T-helper 2 cell (primary cell): ENCODE results near the gene NAXE.
"Not testable (repeated sequence)": the region's sequence is repeated elsewhere in the genome, so short reads cannot be mapped to it uniquely, and the experiment has no call there.

Experiments used
- DNase-seq, 5 experiments: peaks; one replicate each; pipeline versions ENCODE4 v3.0.0 to v3.0.0-alpha.2; 2012 to 2022

NAXE gene

DNA sequence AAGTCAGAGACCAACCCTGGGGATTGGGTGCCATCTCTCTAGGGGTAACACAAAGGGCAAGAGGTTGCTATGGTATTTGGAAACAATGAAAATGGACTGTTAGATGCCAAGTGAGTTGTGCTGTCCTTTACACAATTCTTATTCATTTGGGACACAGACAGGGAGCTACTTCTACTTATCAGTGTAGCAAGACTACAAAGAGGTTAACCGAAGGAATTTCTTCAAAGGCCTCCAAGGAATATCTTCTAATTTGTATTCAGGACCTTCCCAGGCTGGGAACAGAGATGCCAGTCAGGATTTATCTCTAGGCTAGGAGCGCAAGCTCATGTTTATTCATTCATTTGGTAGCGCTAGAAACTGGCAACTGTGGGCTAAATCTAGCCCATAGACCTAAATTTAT, 2.6 kb downstream of the NAXE start:
- no peak for DNase-seq

DNA sequence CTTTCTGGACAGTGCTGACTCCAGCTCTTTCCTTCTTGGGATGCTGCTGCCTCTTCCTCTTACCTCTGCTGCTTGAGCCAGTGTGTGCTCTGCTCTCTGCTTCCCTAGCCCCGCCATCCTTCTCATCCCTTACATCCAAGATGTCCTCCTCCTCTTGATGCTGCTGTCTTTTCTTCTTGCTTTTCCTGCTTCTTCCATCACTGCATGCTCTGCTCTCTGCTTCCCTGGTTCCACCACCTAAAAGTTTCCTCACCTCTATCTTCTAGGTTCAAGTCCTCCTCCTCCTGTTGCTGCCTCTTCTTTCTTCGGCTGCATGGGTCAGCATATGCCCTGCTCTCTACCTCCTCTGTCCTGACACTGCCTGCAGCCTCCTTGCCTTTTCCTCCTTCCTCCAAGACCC, 3.4 kb downstream of the NAXE start:
- no peak for DNase-seq

DNA sequence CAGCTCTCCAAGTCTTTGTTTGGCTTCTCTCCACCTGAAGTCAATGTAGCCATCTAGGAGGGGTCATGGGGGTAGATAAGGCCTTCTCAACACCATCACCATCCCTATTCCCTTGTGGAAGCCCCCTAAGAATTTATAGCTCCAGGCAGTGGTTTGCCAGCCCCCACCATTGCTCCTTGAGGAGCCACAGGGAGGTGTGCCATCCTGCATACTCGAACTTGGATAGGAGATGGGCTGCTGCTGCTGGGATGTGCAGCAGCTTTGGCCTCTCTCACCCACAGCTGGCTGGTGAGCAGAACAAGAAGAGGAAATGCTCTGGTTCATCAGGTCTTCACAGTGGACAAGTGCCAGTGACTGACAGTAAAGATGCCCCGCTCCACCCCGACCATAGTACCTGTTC, 4.8 kb downstream of the NAXE start:
- no peak for DNase-seq

DNA sequence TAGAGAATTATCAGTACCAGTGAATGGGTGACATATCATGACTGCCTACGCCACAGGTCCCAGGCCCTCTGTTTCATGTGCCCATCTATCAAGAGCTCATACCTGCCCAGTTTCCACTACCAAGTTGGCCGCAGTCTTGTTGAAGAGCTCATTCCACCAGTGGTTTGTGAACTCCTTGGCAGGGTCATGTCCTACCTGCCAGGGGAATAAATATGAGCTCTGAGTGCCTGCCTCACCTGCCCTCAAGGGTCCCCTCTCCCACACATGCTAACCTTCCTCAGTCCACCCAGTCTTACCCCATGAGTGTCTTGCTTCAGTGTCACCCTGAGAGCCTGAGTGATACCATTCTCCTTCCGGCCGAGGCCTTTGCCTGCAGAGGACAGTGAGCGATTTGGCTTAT, 6.5 kb downstream of the NAXE start:
- DNase-seq: no peak

DNA sequence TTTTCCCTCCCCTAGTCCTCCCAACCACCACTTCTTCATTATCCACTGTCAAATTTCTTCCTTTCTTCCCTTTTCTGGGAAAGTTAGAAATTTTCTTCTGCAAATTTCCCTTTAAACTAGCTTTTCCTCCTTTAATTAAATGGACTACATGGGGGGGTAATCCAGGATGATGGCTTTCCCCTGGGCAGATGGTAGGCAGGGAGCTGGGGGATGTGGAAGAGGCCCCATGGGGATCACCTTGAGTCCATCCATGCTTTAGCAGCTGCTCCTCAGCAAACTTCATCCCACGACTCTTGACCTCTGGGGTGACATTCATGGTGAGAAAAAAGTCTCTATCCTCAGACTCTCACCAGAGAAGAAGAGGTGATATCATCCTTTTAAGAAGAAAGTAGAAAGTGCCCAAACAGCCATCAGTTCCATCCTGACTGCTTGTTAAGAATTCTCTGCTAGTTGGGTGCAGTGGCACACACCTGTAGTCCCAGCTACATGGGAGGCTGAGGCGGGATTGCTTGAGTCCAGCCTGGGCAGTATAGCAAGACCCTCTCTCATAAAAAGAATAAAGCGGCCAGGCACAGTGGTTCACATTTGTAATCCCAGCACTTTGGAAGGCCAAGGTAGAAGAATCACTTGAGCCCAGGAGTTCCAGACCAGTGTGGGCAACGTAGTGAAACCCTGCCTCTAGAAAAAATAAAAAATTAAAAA, 7.3 kb downstream of the NAXE start:
- no peak for DNase-seq

DNA sequence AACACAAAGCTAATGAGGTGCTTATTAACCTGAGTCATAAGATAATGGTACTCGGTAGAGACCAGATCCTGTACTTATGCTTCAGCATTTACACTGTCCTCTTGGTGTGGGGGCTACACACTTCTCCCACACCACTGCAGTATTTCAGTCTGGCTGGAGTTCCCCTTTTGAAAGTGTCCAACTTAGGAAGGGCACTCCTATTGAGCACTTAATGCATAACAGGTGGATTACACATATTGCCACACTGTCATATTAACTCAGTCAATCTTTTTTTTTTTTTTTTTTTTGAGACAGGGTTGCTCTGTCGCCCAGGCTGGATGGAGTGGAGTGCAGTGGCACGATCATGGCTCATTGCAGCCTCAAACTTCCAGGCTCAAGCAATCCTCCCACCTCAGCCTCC, 8.2 kb downstream of the NAXE start:
- DNase-seq: peak in 1 of 5 experiments; percentile 57

DNA sequence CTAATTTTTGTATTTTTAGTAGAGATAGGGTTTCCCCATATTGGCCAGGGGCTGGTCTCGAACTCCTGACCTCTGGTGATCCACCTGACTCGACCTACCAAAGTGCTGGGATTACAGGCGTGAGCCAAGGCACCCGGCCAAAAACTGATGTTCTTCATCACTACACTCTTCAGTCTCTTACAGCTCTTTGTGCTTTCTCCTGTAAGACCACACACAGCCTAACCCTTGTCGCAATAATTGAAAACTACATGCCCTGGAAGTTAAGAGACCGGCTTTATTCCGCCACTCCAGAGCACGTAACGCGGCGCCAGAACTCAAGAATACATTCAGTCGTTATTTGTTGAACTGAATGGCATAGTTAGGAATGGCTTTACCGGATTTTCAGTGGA, 9.2 kb downstream of the NAXE start:
- no peak for DNase-seq

DNA sequence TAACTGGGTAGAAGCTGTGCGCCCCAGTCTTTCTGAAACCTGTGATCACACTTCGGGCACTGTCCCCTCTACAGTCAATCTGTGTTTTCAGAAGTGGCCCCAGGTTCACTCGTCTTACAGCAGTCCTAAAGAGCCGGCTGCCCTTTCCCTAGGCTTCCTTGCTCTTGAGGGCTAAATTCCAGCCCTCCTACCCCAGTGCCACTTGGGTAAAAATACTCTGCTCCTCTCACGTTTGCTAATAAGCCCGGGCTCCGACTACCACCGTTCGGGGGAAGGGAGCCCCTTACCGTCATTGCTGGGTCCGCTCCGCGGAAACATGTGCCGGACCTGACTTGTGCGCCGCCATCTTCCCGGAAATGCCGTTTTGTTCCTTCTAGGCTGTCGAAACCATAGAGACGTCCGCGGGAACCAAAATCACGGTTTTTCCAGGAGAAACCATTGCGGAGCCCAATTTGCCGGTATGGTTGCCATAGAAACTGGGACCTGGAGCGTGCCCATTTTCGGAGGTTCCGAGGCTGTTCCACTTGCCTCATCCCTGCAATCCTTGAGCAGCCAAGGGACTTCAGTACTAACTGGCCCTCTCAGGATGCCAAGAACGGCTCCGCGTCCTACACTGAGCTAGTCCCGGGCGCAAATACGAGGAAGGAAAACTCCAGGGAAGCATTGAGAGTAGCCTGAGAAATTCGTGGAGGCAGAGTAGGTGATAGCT, 9.7 kb downstream of the NAXE start, which contains the start of gene GPATCH4:
Gene GPATCH4, minus strand, starts transcription at position 358 of the 709 bp plus-strand sequence.
- peak; percentile 30 to 87 (median 62) for DNase-seq

DNA sequence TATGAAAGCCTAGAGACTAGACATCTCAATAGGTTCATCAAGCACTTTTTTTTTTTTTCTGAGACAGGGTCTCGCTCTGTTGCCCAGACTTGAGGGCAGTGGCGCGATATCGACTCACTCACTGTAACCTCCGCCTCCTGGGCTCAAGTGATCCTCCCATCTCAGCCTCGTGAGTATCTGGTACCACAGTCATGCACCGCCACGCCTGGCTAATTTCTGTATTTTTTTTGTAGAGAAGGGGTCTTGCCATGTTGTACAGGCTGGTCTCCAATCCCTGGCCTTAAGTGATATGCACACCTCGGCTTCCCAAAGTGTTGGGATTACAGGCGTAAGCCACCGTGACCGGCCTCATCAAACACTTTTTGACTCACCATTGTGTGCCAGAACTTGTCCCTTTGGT, 10.3 kb downstream of the NAXE start:
- DNase-seq: no peak

DNA sequence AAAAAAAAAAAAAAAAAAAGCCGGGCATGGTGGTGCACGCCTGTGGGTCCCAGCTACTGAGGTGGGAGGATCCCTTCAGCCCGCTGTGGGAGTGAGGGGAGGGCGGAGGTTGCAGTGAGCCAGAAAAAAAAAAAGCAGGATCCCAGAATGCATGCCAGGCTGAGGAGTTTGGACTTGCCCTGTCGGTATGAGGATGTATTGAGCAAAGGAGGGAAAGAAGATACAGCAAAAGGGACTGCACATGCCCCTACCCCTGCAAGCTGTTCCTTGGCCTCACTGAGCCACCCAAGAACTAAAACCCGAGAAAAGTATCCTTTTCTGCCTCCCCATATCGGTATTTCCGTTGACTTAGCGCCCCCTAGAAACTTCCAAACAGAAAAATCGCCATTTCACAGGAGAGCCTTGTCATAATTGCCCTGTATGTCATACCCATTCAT, 11.0 kb downstream of the NAXE start:
- no peak for DNase-seq

DNA sequence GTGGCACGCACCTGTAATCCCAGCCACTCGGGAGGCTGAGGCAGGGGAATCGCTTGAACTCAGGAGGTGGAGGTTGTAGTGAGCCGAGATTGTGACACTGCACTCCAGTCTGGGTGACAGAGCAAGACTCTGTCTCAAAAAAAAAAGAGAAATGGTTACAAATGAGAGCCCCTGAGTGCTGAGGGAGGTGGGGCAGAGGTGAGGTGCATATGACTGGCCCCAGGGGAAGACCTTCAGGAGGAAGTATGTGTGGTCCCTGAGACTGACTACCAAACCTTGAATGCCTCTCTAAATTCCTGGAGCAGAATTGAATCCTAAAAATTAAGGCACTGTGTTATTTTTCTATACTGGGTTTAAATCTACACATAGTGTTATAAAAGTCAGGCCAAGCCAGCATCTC, 15.8 kb downstream of the NAXE start:
- DNase-seq: not testable (repeated sequence)

DNA sequence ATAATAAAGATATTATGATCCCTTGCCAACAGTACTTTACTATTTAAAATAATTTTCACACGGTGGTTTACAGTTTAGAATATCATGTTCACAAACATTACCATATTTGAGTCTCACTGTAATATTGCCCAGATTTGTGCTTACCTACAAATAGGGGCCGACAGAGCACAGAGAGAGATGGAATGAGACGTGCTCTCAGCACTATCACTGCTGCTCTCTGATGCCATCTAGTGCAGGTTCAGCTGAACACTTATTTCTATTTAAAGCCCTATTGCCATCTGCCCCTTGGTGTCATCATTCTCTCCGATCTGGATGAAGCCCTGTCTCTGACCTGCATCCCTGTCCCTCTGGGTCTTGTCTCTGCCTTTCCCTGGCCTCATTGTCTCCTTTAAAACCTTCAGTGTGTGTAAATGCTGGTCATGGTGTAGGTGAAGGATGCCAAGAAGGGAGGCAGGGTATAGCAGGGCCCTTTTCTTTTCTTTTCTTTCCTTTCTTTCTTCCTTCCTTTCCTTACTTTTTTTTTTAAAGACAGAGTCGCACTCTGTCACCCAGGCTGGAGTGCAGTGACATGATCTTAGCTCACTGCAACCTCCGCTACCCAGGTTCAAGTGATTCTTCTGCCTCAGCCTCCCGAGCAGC, 16.6 kb downstream of the NAXE start:
- DNase-seq: peak in 3 of 5 experiments; percentile 39 to 81 (median 44)

DNA sequence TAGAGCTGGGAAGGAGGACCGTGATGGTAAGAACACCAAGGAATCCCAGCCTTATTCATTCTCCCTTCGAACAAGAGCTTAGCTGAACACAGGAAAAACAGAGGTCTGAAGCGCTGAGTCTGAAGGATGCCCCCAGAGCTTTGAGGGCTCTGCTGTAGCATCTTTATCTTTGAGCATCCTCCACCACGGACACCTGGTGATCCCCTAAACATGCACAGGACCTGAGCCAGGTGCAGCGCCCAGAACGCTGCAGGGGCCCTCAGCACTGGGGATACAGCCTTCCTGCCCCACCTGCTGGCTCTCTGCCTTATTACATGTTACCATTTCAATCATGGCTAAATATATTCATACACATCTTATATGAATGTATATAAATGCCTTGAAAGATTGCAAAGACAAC, 17.4 kb downstream of the NAXE start:
- DNase-seq: peak in 3 of 5 experiments; percentile 43 to 62 (median 45)

DNA sequence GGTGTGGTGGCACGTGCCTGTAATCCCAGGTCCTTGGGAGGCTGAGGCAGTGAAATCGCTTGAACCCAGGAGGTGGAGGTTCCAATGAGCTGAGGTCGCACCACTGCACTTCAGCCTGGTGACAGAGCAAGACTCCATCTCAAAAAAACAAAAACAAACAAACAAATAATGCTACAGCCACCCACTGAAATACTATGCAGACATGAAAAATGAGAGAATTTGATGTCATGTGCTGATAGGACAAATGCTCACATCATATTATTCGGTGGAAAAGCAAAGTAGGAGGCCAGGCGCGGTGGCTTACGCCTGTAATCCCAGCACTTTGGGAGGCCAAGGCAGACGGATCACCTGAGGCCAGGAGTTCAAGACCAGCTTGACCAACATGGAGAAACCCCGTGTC, 18.5 kb downstream of the NAXE start:
- DNase-seq: not testable (repeated sequence)

DNA sequence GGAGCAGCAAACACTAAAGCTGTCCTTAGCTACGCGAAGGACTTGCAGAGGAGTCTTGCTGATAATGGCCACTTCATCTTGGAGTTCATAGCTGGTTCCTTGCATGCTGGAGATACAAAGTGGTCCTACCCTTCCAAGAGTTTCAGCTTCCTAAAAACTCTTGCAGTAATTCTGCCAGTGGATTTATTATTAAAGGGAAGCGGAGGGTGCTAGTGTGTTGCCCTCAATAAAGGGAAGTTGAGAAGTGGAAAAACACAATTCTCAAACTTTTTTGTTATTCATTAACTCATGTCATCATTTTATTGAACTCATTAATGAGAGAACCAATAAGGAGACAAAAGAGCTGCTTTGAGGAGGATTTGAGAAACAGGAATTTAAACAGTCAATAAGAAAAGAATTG, 21.1 kb downstream of the NAXE start:
- DNase-seq: no peak

DNA sequence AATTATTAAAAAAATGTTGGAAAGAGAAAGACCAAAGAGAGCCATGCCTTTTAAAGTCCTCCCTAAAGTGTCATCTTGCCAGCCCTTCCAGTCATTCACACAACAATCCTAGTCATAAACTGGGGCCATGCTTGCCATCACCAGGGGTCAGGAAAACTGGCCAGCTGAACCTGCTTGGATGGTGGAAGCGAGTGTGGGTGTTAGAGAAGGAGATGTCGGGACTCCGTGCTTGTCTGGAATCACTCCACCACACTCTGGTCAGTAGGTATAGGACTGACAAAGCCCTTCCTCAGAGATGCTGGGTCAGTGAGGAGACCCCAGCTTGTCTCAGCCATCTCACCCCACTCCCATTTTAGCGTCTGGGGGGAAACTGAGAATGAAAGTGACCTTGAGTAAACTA, 24.4 kb downstream of the NAXE start:
- DNase-seq: no peak

DNA sequence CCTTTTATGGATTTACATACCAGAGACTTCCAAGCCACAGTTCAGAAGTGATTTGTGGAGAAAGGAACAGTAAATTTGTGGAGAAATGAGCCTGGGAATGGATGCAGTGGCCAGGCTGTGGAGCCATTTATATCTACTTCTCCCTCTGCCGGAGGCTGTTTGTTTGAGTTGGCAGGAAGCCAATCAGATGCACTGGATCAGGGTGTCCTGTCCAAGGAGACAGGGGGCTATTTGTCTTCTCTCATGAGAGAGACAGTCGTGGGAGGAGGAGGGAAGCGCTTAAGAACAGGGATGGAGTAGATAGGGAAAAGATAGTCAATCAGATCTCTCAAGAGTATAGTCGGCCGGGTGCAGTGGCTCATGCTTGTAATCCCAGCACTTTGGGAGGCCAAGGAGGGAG, 24.9 kb downstream of the NAXE start:
- no peak for DNase-seq

DNA sequence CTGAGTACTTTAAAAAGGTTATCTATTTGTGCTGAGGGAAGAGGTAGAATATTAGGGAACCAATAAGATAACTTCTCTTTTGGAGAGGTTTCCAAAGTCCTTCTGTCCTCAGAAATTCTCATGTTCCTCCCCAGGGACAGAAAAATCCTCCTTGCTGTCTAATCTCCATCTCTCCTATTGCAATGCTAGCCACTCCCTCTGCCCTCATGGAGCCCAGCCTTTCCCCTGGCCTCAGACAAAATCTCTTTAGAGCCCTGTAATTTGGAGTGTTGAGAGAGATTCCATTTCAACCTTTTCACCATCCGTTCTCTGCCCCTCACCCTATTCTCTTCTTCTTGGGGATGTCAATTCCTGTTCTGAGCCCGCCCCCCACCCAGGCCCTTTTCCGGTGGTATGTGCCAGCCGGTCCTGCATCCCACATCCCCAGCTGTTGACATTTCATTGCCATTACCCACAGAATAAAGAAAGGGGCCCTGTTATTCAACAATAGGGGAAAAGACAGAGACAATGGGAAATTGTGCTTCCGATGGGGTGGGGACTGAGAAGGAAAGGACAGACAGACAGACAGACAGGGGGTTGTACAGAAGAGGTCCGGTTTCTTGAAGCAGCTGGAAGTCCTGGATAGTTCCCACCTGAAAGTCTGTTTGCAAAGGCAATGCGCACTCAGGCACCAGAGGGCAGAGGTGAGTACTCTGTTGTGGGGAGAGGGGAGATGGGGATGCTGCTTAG, 27.4 kb downstream of the NAXE start, which contains the start of gene HAPLN2:
Gene HAPLN2, plus strand, starts transcription at position 563 of the 729 bp plus-strand sequence. CDS start 4,076 bp downstream, outside the sequence.
- DNase-seq: no peak

DNA sequence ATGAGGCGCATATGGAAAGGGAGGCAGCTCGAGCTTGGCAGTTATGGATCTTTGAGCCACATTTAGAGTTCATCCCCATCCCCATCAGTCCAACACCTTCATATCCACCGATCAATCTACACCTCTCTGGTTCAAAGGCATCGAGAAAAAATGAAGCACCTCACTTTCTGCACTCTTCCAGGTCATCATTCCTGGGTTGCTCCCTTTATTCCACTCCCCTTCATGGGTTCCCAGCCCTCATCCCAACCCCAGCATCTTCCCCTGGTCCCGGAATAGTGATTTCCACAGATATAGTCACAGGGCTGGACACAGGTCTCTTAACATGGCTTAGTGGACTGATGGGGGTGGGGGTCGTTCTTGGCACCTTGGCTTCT, 28.0 kb downstream of the NAXE start:
- no peak for DNase-seq

DNA sequence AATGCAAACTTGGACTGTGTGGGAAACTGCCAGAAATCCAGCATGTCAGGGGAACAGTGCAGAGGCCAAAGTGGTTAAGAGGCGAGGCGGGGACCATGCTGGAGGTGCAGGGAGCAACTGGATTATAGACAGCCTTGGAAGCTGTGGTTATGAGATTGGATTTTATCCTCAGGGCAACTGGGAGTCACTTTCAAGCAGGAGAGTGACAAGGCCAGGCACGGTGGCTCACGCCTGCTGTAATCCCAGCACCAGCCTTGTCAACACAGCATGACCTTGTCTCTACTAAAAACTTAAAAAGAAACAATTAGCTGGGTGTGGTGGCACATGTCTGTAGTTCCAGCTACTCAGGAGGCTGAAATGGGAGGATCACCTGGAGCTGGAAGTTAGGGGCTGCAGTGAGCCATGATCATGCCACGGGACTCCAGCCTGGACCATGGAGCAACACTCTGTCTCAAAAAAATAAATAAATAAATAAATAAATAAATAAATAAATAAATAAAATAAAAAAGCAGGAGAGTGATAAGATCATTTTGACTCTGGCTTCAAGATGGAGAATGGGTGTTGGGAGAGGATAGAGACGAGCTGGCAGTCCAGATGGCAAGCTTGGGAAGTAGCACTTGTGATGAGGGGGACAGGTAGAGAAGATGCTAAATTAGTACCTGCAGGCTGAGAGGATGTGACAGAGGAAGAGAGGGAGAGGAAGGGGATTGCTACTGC, 31.2 kb downstream of the NAXE start:
- DNase-seq: no peak

DNA sequence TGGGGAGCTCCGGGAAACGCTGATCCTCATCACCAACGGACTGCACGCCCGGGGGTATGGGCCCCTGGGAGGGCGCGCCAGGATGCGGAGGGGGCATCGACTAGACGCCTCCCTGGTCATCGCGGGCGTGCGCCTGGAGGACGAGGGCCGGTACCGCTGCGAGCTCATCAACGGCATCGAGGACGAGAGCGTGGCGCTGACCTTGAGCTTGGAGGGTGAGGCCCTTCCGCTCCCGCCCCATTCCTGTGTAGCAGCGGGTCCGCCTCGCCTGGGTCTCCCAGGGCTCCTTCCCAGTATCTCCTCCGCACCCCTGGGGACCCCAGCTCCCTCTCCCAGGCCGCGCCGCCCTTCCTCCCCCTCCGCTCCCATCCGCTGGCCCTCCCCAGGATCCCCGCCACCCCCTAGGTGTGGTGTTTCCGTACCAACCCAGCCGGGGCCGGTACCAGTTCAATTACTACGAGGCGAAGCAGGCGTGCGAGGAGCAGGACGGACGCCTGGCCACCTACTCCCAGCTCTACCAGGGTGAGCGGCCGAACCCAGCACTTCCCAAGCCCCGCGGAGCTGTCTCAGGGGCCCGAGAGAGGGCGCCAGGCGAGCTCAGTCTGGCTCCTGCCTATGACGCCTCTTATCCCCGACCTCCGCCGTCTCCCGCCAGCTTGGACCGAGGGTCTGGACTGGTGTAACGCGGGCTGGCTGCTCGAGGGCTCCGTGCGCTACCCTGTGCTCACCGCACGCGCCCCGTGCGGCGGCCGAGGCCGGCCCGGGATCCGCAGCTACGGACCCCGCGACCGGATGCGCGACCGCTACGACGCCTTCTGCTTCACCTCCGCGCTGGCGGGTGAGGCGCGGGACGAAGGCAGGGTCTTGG, 32.6 kb downstream of the NAXE start:
- DNase-seq: peak in 1 of 5 experiments; percentile 42
